Measurements from ENCODE around the gene ALG1. TPM values are rescaled to one million over a fixed set of nuclear protein-coding genes. Genes with fewer than 3 reads are reported as not detected.

The ALG1 gene
- total and polyA plus RNA-seq, 2 of the 13 experiments (the other 11 are each of a cell fraction or from before 2014, with no cell fraction given), result 43.3 to 75.6 TPM

- TF ChIP-seq ZKSCAN8 (CRISPR knock-in tag; IDR thresholded peaks at IDR 0.05; ENCODE audit: borderline replicate concordance), result no peak
- TF ChIP-seq ZNF576 (CRISPR knock-in tag; IDR thresholded peaks at IDR 0.05), result peak; percentile 83
- no peak for TF ChIP-seq SALL2 (CRISPR knock-in tag; IDR thresholded peaks at IDR 0.05)
Observed at GRCh38 chr16:5027575-5028235, 43.9 kb upstream of the ALG1 start (continued).

GRCh38 chr16:5028950-5029475, 42.6 kb upstream of the ALG1 start:
- Histone ChIP-seq H2AFZ (ENCODE audit: low read length) (no peak overlapping the region), H3K4me1 (ENCODE audit: insufficient read depth, low read length) (peaks cover 16% of the 10 kb centered on the region), H3K4me3 (replicated peaks in 1 of 3; ENCODE audit: insufficient read depth in 1 of 3, low read depth in 2 of 3, low read length in 3 of 3) (no peak overlapping the region), H3K4me2 (ENCODE audit: low read depth, low read length) (no peak overlapping the region), H3K79me2 (ENCODE audit: insufficient read depth, low read length) (peaks cover 14% of the 10 kb centered on the region), H3K27ac (ENCODE audit: extremely low read length, insufficient read depth, low read length) (no peak overlapping the region), H3K27me3 (ENCODE audit: control insufficient read depth in 1 of 2, insufficient read depth in 2 of 2, low read length in 2 of 2) (no peaks in the 10 kb centered on the region), H3K9ac (ENCODE audit: insufficient read depth, low read depth, low read length) (no peak overlapping the region), H4K20me1 (ENCODE audit: insufficient read depth, low read length) (no peaks in the 10 kb centered on the region; the same call in 1 of the 2 replicates), H3K9me3 (ENCODE audit: low read length) (no peaks in the 10 kb centered on the region), H3K36me3 (replicated peaks in 1 of 2; ENCODE audit: control insufficient read depth in 1 of 2, insufficient read depth in 2 of 2, low read length in 2 of 2) (peaks cover 24 to 48% of the 10 kb centered on the region in 2 experiments)
- BruUV-seq (replicated peaks), result no TSS peak
- TF ChIP-seq ZFP37 (CRISPR knock-in tag; IDR thresholded peaks at IDR 0.05; ENCODE audit: borderline replicate concordance) (no peak), NR2F2 (IDR thresholded peaks at IDR 0.05; ENCODE audit: borderline replicate concordance, low read depth) (no peak), TFDP2 (CRISPR knock-in tag; IDR thresholded peaks at IDR 0.05) (no peak)
- ChIA-PET CTCF (ENCODE audit: low intra/inter-chr PET ratio, low total read pairs) (no interaction called here), POLR2A (no interaction called here)
- intact Hi-C loops (cut with micrococcal nuclease; ENCODE audit: unreplicated experiment) (no loop called here), in situ Hi-C loops (cut with HindIII; ENCODE audit: extremely low pct_ligation_motif_present, low pct_unique_long_range_greater_than_20kb) (no loop called here)
- FAIRE-seq, result no peak
- DNase-seq (ENCODE audit: low spot score), result no peak
- ATAC-seq, result no peak
- 97% methylated on average over 18 of the region's 18 CpGs for WGBS (ENCODE audit: low lambda C conversion rate)
